Measurements from ENCODE around the gene GARIN5B.

DNA sequence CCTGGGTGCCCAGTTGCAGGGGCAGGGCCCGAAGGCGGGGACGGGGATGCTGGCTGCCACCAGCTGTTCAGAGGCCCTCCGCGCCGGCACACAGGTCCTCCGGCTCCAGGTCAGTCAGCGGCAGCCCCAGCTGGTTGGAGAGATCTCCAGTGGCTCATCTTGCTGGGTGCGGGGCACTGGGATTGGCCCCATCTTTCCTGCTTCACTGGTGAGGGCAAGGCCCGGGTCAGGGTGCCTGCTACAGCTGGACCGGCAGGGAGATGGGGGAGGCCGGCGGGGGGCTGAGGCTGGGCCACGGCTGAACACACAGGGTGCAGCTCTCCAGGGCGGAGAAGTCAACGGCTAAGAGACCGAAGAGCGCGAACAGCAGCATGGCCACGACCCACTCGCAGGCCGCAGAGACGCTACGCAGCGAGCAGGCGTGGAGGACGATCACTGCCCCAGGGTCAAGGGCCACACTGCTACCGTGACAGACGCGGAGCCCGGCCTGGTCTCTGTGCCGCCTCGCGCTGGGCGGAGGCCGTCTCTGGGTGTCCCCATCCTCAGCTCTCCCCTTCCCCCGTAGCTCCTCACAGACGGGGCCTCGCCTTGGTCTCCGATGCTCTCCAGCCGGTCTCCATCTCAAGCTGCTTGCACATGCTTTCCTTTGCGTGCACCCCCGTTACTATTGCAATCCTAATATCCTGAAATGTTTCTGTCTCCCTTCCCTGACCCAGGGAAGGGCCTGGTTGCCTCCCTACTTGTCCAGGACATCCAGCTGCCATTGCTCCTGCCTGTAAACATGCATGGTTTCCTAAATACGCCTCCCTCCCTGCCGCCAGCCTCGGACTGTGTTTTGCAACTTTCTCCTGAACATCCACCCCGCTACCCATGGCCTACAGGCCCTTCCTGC, 50.2 kb downstream of the GARIN5B start:
- no peak for TF ChIP-seq CTCF (conservative IDR thresholded peaks at IDR 0.05; ENCODE audit: low read depth in 2 of 2)
- TF ChIP-seq EZH2 (IDR thresholded peaks at IDR 0.05; ENCODE audit: low read depth, unreplicated experiment) = no peak
- TF ChIP-seq POLR2AphosphoS5 (IDR thresholded peaks at IDR 0.05; ENCODE audit: low read depth) = no peak
- TF ChIP-seq ZNF114 (CRISPR knock-in tag; IDR thresholded peaks at IDR 0.05) = no peak
- no peak for TF ChIP-seq EZH2phosphoT487 (IDR thresholded peaks at IDR 0.05; ENCODE audit: unreplicated experiment)
- no peak for TF ChIP-seq CREB1 (CRISPR knock-in tag; IDR thresholded peaks at IDR 0.05; ENCODE audit: low read depth)
- no peak for TF ChIP-seq REST (IDR thresholded peaks at IDR 0.05; ENCODE audit: unreplicated experiment)
